Suprapubic skin (tissue), 4 donors: ENCODE data around the gene LYPD1.

ENCODE experiments used
- EP300 ChIP-seq: sonication (generic); formaldehyde crosslinking; IDR thresholded peaks from one replicate; pipeline ENCODE4 v1.6.1; 2017; ENCODE audit warnings: antibody characterized with exemption
- POLR2A ChIP-seq, 2 donors: fragments of 450-650 bp; IDR thresholded peaks; one replicate each; pipeline ENCODE4 v1.6.1; 2017; ENCODE audit warnings: antibody characterized with exemption in 2 of 2, mild to moderate bottlenecking in 2 of 2, moderate library complexity in 2 of 2
- POLR2AphosphoS5 ChIP-seq, 3 donors: sonication (generic); formaldehyde crosslinking; IDR thresholded peaks; one replicate each; pipeline ENCODE4 v1.6.1; 2017; ENCODE audit warnings: antibody characterized with exemption in 3 of 3
- TF ChIP-seq, protein P1 (sequence below), 2 donors: fragments of 200-600 bp in 1 of 2; fragments of 450-650 bp in 1 of 2; sonication (generic) in 1 of 2; IDR thresholded peaks; one replicate each; pipeline ENCODE4 v1.5.1; 2016 to 2019; ENCODE audit warnings: antibody characterized with exemption in 2 of 2, mild to moderate bottlenecking in 1 of 2, moderate library complexity in 1 of 2

- TF ChIP-seq, protein P1, sequence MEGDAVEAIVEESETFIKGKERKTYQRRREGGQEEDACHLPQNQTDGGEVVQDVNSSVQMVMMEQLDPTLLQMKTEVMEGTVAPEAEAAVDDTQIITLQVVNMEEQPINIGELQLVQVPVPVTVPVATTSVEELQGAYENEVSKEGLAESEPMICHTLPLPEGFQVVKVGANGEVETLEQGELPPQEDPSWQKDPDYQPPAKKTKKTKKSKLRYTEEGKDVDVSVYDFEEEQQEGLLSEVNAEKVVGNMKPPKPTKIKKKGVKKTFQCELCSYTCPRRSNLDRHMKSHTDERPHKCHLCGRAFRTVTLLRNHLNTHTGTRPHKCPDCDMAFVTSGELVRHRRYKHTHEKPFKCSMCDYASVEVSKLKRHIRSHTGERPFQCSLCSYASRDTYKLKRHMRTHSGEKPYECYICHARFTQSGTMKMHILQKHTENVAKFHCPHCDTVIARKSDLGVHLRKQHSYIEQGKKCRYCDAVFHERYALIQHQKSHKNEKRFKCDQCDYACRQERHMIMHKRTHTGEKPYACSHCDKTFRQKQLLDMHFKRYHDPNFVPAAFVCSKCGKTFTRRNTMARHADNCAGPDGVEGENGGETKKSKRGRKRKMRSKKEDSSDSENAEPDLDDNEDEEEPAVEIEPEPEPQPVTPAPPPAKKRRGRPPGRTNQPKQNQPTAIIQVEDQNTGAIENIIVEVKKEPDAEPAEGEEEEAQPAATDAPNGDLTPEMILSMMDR (IDR thresholded peaks at IDR 0.05) = no peak
- TF ChIP-seq POLR2A (IDR thresholded peaks at IDR 0.05) (no peak), POLR2AphosphoS5 (IDR thresholded peaks at IDR 0.05) (no peak), EP300 (no peak)
Measured at GRCh38 chr2:132654335-132654734, 15.7 kb downstream of the LYPD1 start.
